Mononuclear cell (primary cell): ENCODE data around the gene ACOT4. TPM values are rescaled to one million over a fixed set of nuclear protein-coding genes. Genes with fewer than 3 reads are reported as not detected.
"Not testable (repeated sequence)": the region's sequence is repeated elsewhere in the genome, so short reads cannot be mapped to it uniquely, and the experiment has no call there.

ENCODE experiments used
- H3K27me3 ChIP-seq: 2 replicates; pipeline ENCODE4 v1.6.0; 2011; ENCODE audit warnings: low read length, control low read depth; ENCODE audit not compliant: insufficient read depth
- H3K4me1 ChIP-seq: 2 replicates; pipeline ENCODE4 v1.5.1; 2011; ENCODE audit warnings: mild to moderate bottlenecking, low read length, control low read depth; ENCODE audit not compliant: insufficient read depth
- H3K4me3 ChIP-seq: 2 replicates; pipeline ENCODE4 v1.5.1; 2011; ENCODE audit warnings: mild to moderate bottlenecking, low read length, moderate library complexity
- H3K9me3 ChIP-seq: 2 replicates; pipeline ENCODE4 v1.5.1; 2011; ENCODE audit warnings: low read depth, mild to moderate bottlenecking, control low read depth, low read length
- total RNA-seq: library from RNA; depleted of rRNA; stranded (reverse); fragments of >200 nt; gene quantifications from one replicate; pipeline ENCODE4 v1.2.3, GENCODE V29; 2012

ACOT4 gene
- total RNA-seq, 1 donor, result 0.42 TPM

DNA sequence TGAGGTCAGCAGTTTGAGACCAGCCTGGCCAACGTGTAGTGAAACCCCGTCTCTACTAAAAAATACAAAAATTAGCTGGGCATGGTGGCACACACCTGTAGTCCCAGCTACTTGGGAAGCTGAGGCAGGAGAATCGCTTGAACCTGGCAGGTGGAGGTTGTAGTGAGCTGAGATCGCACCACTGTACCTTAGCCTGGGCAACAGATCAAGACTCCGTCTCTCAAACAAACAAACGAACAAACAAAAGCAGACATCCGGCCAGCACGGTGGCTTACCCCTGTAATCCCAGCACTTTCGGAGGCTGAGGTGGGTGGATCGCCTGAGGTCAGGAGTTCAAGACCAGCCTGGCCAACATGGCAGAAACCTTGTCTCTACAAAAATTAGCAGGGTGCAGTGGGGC lies 44.7 kb downstream of the ACOT4 start:
- H3K9me3 ChIP-seq, H3K4me3 ChIP-seq: not testable (repeated sequence)

DNA sequence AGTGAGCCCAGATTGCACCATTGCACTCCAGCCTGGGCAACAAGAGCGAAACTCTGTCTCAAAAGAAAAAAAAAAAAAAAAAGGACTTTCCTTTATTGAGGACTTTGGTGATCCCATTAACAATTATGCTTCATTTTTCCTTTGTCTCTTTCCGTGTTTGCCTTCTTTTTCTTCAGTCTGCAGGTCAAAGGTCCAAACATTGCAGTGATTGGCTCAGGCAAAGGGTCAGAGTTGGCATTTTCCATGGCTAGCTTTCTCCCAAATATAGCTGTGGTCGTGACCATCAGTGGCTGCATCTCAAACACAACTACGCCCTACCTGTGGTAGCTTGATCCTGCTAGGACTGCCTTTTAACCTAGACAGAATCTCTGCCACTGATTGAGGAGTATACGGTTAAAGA lies 46.2 kb downstream of the ACOT4 start:
- H3K4me3 ChIP-seq, result no peak overlapping the region
- no peaks in the 10 kb centered on the region for H3K9me3 ChIP-seq
- peaks cover 19% of the 10 kb centered on the region for H3K27me3 ChIP-seq
- peaks cover 18% of the 10 kb centered on the region for H3K4me1 ChIP-seq

More for the DNA sequence above, 44.7 kb downstream of the ACOT4 start:
- Histone ChIP-seq H3K4me1 (peaks cover 19% of the 10 kb centered on the region), H3K27me3 (peaks cover 19% of the 10 kb centered on the region)

DNA sequence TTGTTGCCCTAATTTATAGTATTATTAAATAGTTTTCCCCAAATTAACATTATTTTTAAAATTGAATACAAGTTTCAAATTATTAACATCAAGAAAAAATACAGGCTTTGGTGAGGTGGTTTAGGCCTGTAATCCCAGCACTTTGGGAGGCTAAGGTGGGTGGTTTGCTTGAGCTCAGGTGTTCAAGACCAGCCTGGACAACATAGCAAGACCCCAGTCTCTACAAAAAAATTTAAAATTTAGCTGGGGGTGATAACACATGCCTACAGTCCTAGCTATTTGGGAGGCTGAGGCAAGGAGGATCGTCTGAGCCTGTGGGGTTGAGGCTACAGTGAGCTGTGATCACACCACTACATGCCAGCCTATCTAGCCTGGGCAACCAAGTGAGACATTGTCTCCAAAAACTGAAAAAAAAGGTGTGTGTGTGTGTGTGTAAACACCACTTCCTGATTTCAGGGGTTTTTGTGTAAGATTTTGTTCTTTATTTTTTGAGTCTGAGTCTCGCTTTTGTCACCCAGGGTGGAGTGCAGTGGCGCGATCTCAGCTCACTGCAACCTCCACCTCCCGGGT lies 49.2 kb downstream of the ACOT4 start:
- Histone ChIP-seq H3K4me3 (no peak overlapping the region), H3K27me3 (no peaks in the 10 kb centered on the region)

DNA sequence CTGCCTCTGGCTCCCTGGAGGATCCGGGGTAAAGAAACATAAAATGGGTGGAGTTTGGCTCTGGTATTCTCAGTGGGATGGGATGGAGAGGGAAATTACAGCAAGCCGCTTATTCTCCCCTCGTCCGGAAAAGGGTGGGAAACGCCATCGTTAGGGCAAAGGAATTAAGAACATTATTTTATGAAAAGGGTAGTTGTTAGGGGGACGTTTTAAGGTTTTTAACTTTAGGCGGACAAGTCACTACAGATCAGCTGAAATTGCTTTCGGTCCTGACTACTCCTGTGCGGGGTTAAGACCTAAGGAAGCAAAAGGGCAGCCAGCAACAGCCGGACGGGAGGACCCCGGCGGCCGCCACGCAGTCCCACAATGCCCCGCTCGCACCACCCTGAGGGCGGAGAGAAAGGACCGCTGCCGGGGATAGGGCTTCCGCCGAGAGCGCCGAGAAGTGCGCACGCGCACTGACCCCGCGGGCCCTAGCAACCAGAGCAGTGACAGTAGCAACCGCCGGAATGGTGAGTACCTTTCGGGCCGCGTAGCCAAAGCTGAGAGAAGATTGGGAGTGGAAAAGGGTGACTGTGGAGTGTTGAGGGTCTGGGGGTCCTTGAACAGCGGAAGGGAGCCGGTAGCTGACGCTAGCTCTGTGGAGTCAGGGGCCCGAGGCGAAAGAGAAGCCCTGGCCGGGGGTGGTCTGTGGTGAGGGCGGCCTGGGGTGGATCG lies 53.0 kb downstream of the ACOT4 start, which contains the start of gene DNAL1:
Gene DNAL1, plus strand, starts transcription at position 456 of the 717 bp plus-strand sequence. Its CDS starts 54 bp downstream, at position 510.
- no peaks in the 10 kb centered on the region for H3K27me3 ChIP-seq
- H3K4me1 ChIP-seq, result peaks cover 13% of the 10 kb centered on the region
- peak within 1 kb of the TSS; percentile 59 for H3K4me3 ChIP-seq
- H3K9me3 ChIP-seq, result no peaks in the 10 kb centered on the region

More for the DNA sequence above, 49.2 kb downstream of the ACOT4 start:
- H3K4me1 ChIP-seq, result peaks cover 13% of the 10 kb centered on the region
- no peaks in the 10 kb centered on the region for H3K9me3 ChIP-seq

DNA sequence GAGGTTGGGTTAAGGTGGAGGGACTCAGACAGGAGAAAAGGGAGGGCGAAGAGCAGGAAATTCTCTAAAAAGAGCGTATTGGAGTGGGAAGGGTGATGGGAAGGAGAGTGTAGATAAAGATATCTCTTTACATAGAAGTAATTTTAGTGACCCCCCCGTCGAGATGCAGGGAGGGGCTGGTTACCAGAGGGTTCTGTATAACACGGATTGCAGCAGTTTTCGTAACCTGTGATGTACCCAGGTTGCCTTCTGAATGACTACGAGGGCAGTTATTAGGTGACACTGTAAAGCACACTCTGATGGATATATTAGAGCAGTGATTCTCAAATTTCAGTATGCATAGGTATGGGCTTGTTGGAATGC lies 53.6 kb downstream of the ACOT4 start:
- H3K4me3 ChIP-seq, result peak overlapping the region; percentile 59
- peaks cover 13% of the 10 kb centered on the region for H3K4me1 ChIP-seq
- H3K9me3 ChIP-seq, result no peaks in the 10 kb centered on the region
- H3K27me3 ChIP-seq, result no peaks in the 10 kb centered on the region

Other genes starting within 250 kb of the ACOT4 start
- gene NUMB, start 133.3 kb upstream of the ACOT4 start, total RNA-seq, result 41.1 TPM
- gene RIOX1, start 100.9 kb upstream of the ACOT4 start, total RNA-seq, result 32.2 TPM
- 0.73 TPM for gene ACOT1, start 54.7 kb upstream of the ACOT4 start, total RNA-seq
- 0.10 TPM for gene HEATR4, start 32.9 kb upstream of the ACOT4 start, total RNA-seq
- gene ACOT2, start 22.7 kb upstream of the ACOT4 start, total RNA-seq, result 12.9 TPM
- not detected for gene ACOT6, start 20.6 kb downstream of the ACOT4 start, total RNA-seq
- 1.5 TPM for gene DNAL1, start 53.1 kb downstream of the ACOT4 start, total RNA-seq
- 23.2 TPM for gene PNMA1, start 122.5 kb downstream of the ACOT4 start, total RNA-seq